SK-N-SH (cell line): Measurements from ENCODE around the gene BAZ1A.

ENCODE experiments used
- CHD2 ChIP-seq: fragments of 150-350 bp; IDR thresholded peaks from 2 replicates; pipeline ENCODE4 v1.6.1; 2018; ENCODE audit warnings: low read length; ENCODE audit not compliant: partially characterized antibody
- TF ChIP-seq, protein P1 (sequence below): IDR thresholded peaks from 2 replicates; pipeline ENCODE4 v1.4.0; 2012; ENCODE audit warnings: low read depth, borderline replicate concordance
- TF ChIP-seq, protein P2 (sequence below): fragments of 200-600 bp; sonication (generic); IDR thresholded peaks from 2 replicates; pipeline ENCODE4 v1.6.1; 2017; ENCODE audit warnings: antibody characterized with exemption, mild to moderate bottlenecking, moderate library complexity
- TF ChIP-seq, protein P3 (sequence below): IDR thresholded peaks from 2 replicates; pipeline ENCODE4 v1.6.1; 2012; ENCODE audit warnings: mild to moderate bottlenecking, low read depth, low read length, moderate library complexity

DNA sequence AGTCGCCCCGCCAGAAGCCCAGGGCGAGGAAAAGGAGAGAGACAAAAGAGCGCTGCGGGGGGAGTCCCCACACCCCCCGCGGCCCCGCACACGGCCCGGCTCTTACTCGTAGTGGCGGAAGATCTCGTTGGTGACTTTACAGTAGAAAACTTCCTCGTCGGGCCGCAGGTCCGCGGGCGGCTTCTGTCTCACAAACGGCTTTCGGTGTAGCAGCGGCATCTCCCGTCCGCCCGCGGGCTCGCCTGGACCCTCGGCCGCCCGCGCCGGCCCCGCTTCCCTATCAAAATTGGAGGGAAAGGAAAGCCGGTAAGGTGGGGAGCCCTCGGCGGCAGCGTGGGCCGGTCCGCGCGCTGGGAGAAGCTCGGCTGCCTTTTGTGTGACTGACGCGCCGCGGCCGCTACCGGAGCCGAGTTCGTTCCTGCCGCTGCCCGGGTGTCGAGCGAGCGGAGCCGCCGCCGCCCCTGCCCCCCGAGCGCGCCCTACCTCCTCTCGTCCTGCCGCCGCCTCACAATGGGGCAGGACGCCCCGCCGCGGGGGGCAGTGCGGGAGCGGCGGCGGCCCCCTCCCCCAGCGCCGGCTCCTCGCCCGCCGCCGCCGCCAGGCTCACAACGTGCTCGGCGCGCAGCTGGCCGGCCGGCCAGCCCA is 652 bp downstream of the BAZ1A start:
- TF ChIP-seq, protein P1, sequence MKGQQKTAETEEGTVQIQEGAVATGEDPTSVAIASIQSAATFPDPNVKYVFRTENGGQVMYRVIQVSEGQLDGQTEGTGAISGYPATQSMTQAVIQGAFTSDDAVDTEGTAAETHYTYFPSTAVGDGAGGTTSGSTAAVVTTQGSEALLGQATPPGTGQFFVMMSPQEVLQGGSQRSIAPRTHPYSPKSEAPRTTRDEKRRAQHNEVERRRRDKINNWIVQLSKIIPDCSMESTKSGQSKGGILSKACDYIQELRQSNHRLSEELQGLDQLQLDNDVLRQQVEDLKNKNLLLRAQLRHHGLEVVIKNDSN = no peak
- TF ChIP-seq, protein P2, sequence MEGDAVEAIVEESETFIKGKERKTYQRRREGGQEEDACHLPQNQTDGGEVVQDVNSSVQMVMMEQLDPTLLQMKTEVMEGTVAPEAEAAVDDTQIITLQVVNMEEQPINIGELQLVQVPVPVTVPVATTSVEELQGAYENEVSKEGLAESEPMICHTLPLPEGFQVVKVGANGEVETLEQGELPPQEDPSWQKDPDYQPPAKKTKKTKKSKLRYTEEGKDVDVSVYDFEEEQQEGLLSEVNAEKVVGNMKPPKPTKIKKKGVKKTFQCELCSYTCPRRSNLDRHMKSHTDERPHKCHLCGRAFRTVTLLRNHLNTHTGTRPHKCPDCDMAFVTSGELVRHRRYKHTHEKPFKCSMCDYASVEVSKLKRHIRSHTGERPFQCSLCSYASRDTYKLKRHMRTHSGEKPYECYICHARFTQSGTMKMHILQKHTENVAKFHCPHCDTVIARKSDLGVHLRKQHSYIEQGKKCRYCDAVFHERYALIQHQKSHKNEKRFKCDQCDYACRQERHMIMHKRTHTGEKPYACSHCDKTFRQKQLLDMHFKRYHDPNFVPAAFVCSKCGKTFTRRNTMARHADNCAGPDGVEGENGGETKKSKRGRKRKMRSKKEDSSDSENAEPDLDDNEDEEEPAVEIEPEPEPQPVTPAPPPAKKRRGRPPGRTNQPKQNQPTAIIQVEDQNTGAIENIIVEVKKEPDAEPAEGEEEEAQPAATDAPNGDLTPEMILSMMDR = no peak; the same call in 1 of the 2 replicates
- TF ChIP-seq, protein P3, sequence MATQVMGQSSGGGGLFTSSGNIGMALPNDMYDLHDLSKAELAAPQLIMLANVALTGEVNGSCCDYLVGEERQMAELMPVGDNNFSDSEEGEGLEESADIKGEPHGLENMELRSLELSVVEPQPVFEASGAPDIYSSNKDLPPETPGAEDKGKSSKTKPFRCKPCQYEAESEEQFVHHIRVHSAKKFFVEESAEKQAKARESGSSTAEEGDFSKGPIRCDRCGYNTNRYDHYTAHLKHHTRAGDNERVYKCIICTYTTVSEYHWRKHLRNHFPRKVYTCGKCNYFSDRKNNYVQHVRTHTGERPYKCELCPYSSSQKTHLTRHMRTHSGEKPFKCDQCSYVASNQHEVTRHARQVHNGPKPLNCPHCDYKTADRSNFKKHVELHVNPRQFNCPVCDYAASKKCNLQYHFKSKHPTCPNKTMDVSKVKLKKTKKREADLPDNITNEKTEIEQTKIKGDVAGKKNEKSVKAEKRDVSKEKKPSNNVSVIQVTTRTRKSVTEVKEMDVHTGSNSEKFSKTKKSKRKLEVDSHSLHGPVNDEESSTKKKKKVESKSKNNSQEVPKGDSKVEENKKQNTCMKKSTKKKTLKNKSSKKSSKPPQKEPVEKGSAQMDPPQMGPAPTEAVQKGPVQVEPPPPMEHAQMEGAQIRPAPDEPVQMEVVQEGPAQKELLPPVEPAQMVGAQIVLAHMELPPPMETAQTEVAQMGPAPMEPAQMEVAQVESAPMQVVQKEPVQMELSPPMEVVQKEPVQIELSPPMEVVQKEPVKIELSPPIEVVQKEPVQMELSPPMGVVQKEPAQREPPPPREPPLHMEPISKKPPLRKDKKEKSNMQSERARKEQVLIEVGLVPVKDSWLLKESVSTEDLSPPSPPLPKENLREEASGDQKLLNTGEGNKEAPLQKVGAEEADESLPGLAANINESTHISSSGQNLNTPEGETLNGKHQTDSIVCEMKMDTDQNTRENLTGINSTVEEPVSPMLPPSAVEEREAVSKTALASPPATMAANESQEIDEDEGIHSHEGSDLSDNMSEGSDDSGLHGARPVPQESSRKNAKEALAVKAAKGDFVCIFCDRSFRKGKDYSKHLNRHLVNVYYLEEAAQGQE = no peak
- TF ChIP-seq CHD2 = no peak
